Hypothalamus (tissue), 51 donors: ENCODE measurements around the gene SHROOM2.
"Not testable (repeated sequence)": the region's sequence is repeated elsewhere in the genome, so short reads cannot be mapped to it uniquely, and the experiment has no call there.

Experiments used
- DNase-seq, 51 donors: peaks; one replicate each; lab custom pipeline; 2025; lab: John Stamatoyannopoulos, UW

The SHROOM2 gene, protein sequence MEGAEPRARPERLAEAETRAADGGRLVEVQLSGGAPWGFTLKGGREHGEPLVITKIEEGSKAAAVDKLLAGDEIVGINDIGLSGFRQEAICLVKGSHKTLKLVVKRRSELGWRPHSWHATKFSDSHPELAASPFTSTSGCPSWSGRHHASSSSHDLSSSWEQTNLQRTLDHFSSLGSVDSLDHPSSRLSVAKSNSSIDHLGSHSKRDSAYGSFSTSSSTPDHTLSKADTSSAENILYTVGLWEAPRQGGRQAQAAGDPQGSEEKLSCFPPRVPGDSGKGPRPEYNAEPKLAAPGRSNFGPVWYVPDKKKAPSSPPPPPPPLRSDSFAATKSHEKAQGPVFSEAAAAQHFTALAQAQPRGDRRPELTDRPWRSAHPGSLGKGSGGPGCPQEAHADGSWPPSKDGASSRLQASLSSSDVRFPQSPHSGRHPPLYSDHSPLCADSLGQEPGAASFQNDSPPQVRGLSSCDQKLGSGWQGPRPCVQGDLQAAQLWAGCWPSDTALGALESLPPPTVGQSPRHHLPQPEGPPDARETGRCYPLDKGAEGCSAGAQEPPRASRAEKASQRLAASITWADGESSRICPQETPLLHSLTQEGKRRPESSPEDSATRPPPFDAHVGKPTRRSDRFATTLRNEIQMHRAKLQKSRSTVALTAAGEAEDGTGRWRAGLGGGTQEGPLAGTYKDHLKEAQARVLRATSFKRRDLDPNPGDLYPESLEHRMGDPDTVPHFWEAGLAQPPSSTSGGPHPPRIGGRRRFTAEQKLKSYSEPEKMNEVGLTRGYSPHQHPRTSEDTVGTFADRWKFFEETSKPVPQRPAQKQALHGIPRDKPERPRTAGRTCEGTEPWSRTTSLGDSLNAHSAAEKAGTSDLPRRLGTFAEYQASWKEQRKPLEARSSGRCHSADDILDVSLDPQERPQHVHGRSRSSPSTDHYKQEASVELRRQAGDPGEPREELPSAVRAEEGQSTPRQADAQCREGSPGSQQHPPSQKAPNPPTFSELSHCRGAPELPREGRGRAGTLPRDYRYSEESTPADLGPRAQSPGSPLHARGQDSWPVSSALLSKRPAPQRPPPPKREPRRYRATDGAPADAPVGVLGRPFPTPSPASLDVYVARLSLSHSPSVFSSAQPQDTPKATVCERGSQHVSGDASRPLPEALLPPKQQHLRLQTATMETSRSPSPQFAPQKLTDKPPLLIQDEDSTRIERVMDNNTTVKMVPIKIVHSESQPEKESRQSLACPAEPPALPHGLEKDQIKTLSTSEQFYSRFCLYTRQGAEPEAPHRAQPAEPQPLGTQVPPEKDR (N-terminal part only)

DNA sequence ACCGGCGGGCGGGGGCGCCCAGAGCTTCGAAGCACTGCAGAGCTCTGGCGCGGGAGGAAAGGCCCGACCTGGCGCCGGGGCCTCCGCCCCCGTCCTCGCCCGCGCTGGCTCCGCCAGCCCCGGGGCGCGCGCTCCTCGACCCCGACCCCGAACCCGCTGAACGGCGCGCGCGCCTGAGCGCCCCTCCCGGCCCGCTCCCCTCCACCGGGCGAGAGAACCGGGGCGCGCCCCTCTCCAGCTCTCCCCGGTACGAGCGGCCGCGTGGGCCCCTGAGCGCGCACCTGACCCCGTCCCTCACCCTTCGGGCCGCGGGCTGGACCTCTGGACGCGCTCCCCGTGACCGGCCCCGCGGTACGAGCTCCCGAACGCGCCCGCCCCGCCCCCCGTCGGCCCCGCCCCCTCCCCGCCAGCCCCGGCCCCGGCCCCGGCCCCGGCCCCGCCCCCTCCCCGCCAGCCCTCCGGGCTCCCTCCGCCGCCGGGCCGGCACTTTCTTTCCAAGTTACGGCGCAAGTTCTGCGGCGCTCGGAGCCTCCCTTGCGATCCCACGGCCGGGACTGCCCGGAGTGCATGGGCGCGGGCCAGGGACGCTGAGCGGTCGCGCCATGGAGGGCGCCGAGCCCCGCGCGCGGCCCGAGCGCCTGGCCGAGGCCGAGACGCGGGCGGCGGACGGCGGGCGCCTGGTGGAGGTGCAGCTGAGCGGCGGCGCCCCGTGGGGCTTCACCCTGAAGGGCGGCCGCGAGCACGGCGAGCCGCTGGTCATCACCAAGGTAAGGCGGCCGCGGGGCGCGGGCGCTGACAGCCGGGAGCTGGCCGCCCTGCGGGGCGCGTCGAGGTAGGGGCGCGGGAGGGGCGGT, at the start of gene SHROOM2:
SHROOM2 (plus strand) TSS at position 486 of the 854 bp plus-strand sequence; CDS start at position 603, 117 bp downstream.
- DNase-seq = peak in 8 of 51 donors; percentile 0 to 29 (median 2)

DNA sequence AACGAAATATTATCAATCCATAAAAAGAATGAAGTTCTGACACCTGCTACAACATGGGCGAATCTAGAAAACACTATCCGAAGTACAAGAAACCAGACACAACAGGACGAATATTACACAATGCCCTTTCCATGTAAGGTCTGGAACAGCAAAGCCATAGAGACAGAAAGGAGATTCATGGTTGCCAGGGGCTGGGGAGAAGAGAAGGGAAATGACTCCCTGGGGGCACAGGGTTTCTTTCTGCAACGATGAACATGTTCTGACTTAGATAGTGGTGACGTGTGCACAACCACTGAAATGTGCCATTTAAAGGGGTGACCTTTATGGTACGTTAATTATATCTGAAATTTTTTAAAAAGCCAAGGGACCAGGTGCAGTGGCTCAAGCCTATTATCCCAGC, 48.9 kb upstream of the SHROOM2 start:
- no peak for DNase-seq

DNA sequence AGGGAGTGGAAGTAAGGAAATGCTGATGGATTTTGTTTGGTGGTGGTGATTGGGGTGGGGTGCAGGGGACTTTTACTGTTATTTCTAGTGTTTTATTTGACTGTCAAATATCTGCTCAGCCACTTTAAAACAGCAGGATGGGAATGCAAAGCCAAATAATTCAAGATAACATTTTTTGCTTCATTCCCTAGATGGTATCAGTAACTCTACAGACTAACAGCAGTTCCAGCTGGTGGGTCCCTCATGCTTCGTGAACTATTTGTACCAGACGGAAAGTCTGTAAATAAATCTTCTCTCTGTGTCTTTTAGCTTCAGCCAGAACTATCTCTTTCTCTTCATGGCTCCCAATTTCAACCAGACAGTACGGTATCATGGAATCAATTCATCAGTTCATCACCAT, 48.1 kb upstream of the SHROOM2 start:
- no peak for DNase-seq

DNA sequence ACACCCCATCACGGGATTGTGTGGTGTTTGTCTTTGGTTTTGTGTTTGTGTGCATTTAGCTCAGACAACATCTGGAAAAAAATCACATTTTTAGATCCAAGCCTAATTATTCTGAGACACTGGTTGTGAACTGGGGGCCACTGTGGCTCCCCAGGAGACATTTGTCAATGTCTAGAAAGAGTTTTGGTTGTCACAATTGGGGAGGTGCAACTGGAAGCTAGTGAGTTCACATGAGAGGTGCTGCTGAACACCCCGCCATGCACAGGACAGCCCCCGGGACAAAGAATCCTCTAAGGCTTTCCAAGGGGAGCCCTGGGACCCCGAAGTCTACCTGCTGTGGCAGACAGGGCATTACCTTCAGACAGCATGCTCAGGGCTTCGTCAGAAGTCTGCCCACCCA, 47.1 kb upstream of the SHROOM2 start:
- DNase-seq = no peak

DNA sequence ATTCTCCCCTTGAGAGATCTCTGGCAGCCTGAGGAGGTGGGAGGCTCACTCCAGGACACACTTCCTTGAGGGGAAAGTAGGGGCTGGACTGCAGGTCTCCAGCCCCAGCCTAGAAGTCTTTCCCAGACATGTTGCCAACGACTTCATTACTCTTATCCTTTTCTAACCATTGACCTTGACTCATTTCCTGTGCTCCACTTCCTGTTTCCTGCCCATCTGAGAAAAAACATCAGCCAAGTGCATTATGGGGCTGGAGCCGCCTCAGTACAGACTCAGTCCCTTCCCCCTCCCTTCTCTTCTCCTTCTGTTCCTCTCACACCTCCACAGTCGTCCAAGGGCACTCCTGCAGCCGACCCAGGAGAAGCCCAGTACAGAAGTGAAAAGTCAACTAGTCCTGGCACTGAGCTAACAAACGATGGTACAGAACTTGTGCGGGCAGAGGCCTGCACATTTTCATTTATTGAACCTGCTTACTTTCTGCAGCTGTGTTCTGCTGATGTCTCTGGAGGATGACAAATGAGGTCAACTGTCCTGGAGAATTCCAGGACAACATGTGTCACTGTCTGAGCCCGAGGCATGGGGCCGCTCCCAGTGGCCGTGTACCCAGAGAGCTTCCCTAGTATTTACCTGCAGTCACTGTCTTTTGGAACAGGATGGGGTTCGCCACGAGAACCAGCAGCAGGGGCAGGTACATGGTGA, 40.7 kb upstream of the SHROOM2 start:
- DNase-seq = no peak

DNA sequence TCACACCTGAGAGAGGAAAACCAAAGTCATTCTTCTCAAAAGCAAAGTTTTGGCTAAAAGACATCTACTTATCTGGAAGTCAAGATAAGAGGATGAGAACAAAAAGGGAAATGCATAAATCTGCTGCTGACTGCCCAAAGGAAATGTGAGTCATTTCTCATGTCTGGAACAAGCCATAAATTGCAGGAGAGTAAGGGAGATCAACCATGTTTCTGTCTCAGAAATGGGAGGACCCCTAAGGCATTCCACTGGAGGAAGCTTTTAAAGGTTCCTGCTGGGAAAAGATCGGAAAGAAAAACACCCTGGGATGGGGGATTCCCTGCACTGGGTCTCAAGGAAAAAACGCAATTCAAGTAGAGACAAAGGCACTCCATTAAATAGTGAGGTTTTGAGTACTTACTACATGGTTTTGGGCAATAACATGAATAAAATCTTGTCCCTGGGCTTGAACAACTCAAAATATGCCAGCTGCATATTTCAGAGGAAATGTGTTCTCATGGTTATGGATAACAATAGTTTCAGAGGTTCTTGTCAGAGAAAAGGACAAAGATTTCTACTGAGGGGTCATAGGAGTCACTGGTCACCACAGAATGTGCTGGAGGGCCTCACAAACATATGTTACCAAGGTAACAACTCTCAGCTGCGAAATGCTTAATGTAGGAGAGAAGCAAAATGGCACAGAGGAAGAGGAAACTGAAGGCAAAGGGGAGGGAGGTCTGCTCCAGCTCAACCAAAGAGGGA, 39.9 kb upstream of the SHROOM2 start:
- DNase-seq = no peak

DNA sequence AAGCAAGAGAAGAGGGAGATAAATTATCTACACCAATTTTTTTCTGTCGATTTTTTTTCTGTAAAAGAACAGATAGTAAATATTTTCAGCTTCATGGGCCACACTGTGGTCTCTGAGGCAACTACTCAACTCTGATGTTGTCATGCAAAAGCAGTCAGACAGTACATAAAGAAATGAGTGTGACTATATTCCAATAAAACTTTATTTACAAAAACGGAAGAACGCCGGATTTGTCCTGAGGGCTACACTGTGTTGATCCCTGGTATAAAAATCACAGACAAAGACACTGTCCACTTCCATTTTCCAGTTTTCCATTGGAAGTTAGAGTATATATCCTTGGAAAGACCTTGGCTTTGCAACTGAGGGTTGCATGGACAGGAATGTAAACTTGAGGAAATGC, 38.6 kb upstream of the SHROOM2 start:
- DNase-seq = no peak

DNA sequence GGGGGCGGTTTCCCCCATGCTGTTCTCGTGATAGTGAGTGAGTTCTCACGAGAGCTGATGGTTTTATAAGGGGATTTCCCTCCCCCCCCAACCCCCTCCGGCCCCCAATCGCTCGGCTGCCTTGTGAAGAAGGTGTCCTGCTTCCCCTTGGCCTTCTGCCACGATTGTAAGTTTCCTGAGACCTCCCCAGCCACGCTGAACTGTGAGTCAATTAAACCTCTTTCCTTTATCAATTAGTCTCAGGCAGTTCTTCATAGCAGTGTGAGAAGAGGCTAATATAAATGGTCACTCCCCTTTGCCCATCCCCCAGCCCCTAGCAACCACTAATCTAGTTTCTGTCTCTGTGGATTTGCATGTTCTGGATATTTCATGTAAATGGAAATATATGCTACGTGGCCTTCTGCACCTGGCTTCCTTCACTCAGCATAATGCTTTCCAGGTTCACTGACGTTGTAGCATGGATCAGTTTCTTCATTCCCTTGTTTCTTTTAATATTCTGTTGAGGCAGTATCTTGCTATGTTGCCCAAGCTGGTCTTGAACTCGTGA, 37.0 kb upstream of the SHROOM2 start:
- DNase-seq = no peak

DNA sequence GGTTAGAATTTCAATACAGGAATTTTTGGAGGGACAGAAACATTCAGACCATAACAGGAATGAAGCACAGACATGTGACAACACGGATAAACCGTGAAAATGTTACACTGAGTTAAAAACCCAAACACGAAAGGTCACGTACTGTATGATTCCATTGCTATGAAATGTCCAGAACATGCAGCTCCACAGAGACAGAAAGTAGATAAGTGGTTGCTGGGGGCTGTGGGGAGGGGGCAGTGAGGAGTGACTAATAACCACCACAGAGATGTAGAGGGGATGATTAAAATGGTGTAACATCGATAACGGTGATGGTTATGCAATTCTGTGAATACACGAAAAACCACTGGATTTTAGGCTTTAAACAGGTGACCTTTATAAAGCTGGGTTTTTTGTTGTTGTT, 28.9 kb upstream of the SHROOM2 start:
- no peak for DNase-seq

DNA sequence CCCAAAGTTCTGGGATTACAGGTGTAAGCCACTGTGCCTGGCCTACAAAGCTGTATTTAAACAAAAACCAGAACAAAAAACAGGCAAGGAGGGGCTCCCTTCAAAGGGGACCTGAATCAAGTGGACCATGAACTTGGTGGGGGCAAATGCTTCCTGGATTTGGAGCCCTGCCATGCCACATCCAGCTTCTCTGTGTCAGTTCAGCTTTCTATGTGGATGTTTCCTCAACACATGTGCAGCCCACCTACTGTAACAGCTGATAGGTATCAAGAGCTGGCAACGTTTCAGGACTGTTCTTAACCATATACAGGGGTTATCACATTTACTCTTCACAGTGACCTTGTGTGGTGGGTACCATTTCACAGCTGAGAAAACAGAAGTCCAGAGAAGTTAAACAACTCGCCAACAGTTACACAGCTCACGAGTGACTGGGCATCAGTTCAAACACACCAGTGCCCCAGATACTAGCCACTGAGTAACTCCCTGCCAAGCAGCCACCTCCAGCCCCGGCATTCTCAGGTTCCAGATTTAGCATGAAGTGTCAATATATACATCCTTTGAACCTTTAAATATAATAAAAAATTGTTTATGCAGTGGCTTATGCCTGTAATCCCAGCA, 28.1 kb upstream of the SHROOM2 start:
- DNase-seq = no peak

DNA sequence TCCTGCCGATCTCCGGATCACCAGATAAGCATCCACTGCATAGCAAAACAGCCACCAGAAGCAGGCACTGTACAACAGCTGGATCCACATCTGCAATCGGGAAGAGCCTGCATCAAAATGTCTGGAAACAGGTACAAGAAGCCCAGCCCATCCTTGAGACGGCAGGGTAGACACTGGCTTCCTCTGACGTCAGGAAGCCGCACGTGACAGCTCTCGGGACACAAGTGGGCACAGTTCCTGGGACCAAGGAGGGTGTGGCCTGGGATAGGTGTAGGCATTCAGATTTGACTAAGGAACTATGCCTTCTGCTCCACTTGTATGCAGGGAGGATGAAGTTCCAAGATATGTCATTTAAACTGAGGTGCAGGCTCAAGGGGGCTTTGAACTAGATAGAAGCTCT, 26.9 kb upstream of the SHROOM2 start:
- no peak for DNase-seq

DNA sequence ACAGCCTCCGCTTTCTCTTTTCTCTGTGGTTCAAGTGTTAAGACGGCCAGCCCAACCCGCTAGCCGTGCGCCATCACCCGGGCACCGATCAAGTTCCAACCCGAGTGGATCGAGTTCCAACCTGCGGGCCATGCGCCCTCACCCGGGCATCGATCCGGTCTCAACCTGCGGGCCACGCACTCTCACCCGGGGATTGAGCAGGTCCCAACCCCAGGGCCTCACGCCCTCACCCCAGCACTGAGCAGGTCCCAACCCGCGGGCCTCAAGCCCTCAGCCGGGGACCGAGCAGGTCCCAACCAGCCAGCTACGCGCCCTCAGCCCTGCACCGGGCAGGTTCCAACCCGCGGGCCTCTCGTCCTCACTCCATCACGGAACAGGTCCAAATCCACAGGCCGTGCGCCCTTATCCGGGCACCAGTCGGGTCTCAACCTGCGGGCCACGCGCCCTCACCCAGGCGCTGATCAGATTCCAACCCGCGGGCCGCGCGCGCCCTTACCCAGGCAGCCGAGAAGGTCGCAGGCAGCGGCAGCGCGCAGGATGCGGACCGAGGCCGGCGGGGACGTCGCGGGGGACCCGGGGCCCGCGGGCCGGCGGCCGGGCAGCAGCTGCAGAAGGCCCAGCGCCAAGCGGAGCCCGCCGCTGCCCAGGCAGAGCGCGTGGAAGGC, 21.0 kb upstream of the SHROOM2 start:
- DNase-seq = peak in 3 of 51 donors; percentile 0 to 4 (median 3)

DNA sequence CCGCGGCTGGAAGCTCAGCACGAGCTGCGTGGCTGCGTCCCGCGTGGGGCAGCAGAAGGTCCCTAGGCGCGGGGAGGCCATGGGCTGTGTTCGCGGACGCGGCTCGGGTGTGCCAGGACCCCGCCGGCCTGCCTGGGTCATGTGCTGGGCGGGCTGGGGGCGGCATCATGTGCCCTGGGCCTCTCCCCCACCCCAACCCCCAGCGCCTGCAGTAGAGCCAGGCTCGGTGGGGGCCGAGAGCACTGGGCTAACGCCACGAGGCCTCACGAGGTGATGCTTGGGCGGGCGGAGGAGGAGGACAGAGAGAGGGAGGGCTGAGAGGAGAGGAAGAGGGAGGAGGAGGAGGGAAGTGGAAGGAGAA, 20.5 kb upstream of the SHROOM2 start, which contains the start of gene GPR143:
GPR143 (minus strand) TSS at position 111 of the 361 bp plus-strand sequence; CDS start at position 81, 30 bp downstream.
- DNase-seq = peak in 16 of 51 donors; percentile 0 to 41 (median 4)

DNA sequence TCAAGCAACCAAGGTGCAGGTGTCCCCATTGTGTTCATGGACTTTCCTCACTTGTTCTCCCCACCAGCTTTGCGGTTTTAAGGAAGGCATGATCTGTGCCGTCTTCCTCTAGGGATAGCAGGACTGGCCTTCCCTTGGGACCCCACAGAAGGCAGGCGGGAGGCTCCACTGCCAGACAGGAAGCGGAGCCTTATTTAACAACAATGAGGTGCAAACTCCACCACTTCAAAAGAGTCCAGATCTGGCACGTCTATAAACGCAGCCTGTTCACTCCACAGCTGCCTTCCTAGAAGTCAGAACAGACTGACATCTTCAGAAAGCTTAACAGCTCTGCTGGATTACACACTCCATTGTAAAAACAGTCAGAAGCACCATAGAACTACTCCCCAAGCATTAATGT, 18.9 kb upstream of the SHROOM2 start:
- no peak for DNase-seq

DNA sequence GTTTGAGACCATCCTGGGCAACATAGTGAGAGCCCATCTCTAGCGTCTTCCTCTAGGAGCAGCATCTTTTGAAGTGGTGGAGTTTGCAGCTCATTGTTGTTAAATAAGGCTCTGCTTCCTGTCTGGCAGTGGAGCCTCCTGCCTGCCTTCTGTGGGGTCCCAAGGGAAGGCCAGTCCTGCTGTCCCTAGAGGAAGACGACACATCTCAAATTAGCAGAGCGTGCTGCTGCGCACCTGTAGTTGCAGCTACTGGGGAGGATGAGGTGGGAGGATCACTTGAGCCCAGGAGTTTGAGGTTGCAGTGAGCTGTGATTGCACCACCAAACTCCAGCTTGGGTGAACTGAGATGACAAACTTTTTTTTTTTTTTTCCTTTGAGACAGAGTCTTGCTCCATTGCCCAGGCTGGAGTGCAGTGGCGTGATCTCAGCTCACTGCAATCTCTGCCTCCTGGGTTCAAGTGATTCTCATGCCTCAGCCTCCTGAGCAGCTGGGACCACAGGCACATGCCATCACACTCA, 17.8 kb upstream of the SHROOM2 start:
- DNase-seq = not testable (repeated sequence)

DNA sequence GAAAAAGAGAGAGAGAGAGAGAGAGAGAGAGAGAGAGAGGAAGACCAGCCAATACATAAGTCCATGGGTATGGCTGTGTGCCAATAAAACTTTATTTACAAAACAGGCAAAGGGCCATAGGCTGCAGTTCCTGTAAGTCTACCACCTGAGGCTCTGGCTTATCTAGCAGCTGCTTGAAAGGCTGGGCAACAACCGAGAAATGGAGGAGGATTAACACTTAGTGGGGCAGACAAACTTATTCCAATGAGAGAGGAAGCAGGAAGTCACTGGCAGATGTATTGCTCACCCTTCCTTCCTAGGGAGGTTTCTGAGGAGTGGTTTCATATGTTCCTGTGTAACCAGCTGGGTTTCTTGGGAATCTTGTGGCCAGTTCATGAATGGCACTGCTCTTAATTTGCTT, 15.9 kb upstream of the SHROOM2 start:
- DNase-seq = no peak

DNA sequence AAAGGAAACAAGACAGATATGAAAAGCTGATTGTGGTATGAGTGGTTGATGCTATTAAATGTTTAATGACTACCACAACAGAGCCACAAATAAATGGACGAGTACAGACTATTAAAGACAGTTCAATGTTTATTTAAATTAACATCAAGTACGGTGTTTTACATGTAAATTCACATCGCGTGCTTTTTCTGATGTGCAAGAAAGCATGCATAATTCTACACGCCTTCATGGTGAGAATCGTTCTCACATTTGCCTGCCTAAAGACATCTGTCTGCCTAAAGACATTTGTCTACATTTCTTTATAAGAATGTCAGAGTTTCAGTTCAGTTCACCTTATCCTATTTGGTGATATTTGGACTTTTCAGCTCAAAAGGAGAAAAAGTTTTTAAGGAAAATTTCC, 13.3 kb upstream of the SHROOM2 start:
- DNase-seq = no peak
